Tibial nerve (tissue), 3 donors: ENCODE data around the gene FUOM.
A peak's percentile ranks its signal among the peaks of the same experiment; 100 is the strongest.

ENCODE experiments used
- CTCF ChIP-seq, 5 experiments: fragments of 200-600 bp in 3 of 5; fragments of 450-650 bp in 2 of 5; sonication (generic) in 3 of 5; IDR thresholded peaks; one replicate each; pipeline ENCODE4 v1.5.1; 2016 to 2019; ENCODE audit warnings: antibody characterized with exemption in 5 of 5, mild to moderate bottlenecking in 3 of 5, moderate library complexity in 2 of 5
- POLR2A ChIP-seq, 2 donors: fragments of 450-650 bp; IDR thresholded peaks; one replicate each; pipeline ENCODE4 v1.6.1; 2017; ENCODE audit warnings: antibody characterized with exemption in 2 of 2, mild to moderate bottlenecking in 2 of 2, moderate library complexity in 2 of 2

- TF ChIP-seq CTCF (IDR thresholded peaks at IDR 0.05) = peak in 4 of 5 experiments; percentile 26 to 75 (median 38)
- TF ChIP-seq POLR2A (IDR thresholded peaks at IDR 0.05) = peak in 1 of 2 donors; percentile 62
These were observed 36.3 kb upstream of the FUOM start, which contains the start of gene MTG1 for GRCh38 chr10:133394064-133394663.
